B cell (primary cell): ENCODE measurements around the gene TFCP2L1.

Source experiments
- EZH2 ChIP-seq: IDR thresholded peaks from 2 replicates; pipeline ENCODE4 v1.6.1; 2012; ENCODE audit warnings: borderline replicate concordance, low read depth, mild to moderate bottlenecking, moderate library complexity, low read length; ENCODE audit not compliant: insufficient read depth, poor library complexity, severe bottlenecking
- TF ChIP-seq, protein P1 (sequence below): fragments of 200-600 bp; IDR thresholded peaks from one replicate; pipeline ENCODE4 v1.8.0; 2022; ENCODE audit warnings: antibody characterized with exemption, mild to moderate bottlenecking

DNA sequence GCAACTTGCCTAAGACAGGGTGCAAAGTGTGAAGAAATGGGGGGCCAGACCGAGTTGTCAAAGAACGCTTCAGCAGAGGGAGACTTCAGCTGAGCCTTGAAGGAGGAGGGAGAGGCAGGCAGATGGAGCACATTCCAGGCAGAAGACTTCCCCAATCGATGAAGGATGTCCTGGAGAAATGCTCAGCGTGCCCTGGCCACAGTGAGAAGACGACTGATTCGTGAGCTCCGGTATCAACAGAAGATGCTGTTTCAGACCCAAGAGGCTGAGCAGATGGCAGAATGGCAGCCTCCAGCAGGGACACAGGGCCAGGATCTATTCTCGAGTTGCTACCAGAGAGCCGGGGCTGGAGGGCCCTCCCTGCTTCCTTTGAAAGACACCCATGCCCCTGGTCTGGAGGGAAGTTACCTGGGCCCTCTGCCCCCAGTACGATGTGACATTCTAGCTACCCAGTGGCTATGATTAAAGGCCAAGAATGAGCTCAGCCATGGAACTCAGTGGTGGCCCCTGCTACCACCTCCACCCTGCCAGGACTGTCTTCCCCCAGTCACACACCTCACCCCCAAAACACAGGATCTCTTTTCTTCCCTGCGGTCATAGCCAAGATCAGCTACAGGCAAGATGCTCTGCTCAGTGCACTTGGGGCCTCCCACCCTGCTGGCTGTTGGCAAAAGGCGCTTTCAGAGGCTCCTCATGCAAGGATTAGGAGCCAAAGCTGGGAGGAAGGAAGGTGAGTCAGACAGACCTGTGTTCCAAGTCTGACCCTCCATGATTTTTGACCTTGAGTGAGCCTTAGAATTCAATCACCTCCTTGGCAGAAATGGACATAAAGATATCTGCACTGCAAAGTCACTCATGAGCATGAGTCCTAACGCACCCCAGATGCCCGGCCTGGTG lies 84.3 kb downstream of the TFCP2L1 start:
- TF ChIP-seq, protein P1, sequence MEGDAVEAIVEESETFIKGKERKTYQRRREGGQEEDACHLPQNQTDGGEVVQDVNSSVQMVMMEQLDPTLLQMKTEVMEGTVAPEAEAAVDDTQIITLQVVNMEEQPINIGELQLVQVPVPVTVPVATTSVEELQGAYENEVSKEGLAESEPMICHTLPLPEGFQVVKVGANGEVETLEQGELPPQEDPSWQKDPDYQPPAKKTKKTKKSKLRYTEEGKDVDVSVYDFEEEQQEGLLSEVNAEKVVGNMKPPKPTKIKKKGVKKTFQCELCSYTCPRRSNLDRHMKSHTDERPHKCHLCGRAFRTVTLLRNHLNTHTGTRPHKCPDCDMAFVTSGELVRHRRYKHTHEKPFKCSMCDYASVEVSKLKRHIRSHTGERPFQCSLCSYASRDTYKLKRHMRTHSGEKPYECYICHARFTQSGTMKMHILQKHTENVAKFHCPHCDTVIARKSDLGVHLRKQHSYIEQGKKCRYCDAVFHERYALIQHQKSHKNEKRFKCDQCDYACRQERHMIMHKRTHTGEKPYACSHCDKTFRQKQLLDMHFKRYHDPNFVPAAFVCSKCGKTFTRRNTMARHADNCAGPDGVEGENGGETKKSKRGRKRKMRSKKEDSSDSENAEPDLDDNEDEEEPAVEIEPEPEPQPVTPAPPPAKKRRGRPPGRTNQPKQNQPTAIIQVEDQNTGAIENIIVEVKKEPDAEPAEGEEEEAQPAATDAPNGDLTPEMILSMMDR, result no peak
- TF ChIP-seq EZH2, result no peak
